ENCODE data around the gene KATNB1. TPM values are rescaled to one million over a fixed set of nuclear protein-coding genes. Genes with fewer than 3 reads are reported as not detected.
"Not testable (repeated sequence)": the region's sequence is repeated elsewhere in the genome, so short reads cannot be mapped to it uniquely, and the experiment has no call there.

The KATNB1 gene
- total RNA-seq, 1 experiment from 2014 or later = 17.7 TPM

- H3K27me3 ChIP-seq (replicated peaks) = peaks cover 3% of the 10 kb centered on the region; the same call in 1 of the 2 replicates
- no peak for DNase-seq (ENCODE audit: low read depth in 1 of 2, low spot score in 2 of 2)
- H3K4me3 ChIP-seq = no peak overlapping the region
- H3K4me1 ChIP-seq (replicated peaks) = no peaks in the 10 kb centered on the region
- H3K9me3 ChIP-seq (replicated peaks) = no peaks in the 10 kb centered on the region
- H3K27ac ChIP-seq = no peak overlapping the region
- no peaks in the 10 kb centered on the region for H3K36me3 ChIP-seq
Measured at GRCh38 chr16:57707331-57707730, 28.2 kb upstream of the KATNB1 start.

- peaks cover 3% of the 10 kb centered on the region; the same call in 1 of the 2 replicates for H3K27me3 ChIP-seq (replicated peaks)
Measured at GRCh38 chr16:57708168-57708567, 27.4 kb upstream of the KATNB1 start.

GRCh38 chr16:57709663-57710062, 25.9 kb upstream of the KATNB1 start:
- Histone ChIP-seq H3K36me3 (no peaks in the 10 kb centered on the region), H3K27me3 (replicated peaks) (peaks cover 3% of the 10 kb centered on the region; the same call in 1 of the 2 replicates)
- DNase-seq (ENCODE audit: low read depth in 1 of 2, low spot score in 2 of 2) = no peak

More at GRCh38 chr16:57708168-57708567, 27.4 kb upstream of the KATNB1 start:
- Histone ChIP-seq H3K9me3 (replicated peaks) (no peaks in the 10 kb centered on the region), H3K27ac (no peak overlapping the region), H3K4me1 (replicated peaks) (no peaks in the 10 kb centered on the region), H3K4me3 (no peak overlapping the region), H3K36me3 (no peaks in the 10 kb centered on the region)
- no peak for DNase-seq (ENCODE audit: low read depth in 1 of 2, low spot score in 2 of 2)

GRCh38 chr16:57711346-57711745, 24.2 kb upstream of the KATNB1 start:
- Histone ChIP-seq H3K27me3 (replicated peaks) (peaks cover 9% of the 10 kb centered on the region), H3K27ac (no peak overlapping the region), H3K9me3 (replicated peaks) (no peaks in the 10 kb centered on the region), H3K4me3 (no peak overlapping the region), H3K36me3 (no peaks in the 10 kb centered on the region), H3K4me1 (replicated peaks) (no peaks in the 10 kb centered on the region)
- no peak for DNase-seq (ENCODE audit: low read depth in 1 of 2, low spot score in 2 of 2)

More at GRCh38 chr16:57709663-57710062, 25.9 kb upstream of the KATNB1 start:
- Histone ChIP-seq H3K4me1 (replicated peaks) (no peaks in the 10 kb centered on the region), H3K9me3 (replicated peaks) (no peaks in the 10 kb centered on the region), H3K4me3 (no peak overlapping the region), H3K27ac (no peak overlapping the region)

- H3K27me3 ChIP-seq (replicated peaks) = peaks cover 9% of the 10 kb centered on the region
- H3K9me3 ChIP-seq (replicated peaks) = no peaks in the 10 kb centered on the region
- H3K4me3 ChIP-seq = no peak overlapping the region
- H3K27ac ChIP-seq = no peak overlapping the region
- DNase-seq (ENCODE audit: low read depth in 1 of 2, low spot score in 2 of 2) = no peak
- no peaks in the 10 kb centered on the region for H3K4me1 ChIP-seq (replicated peaks)
- H3K36me3 ChIP-seq = no peaks in the 10 kb centered on the region
Measured at GRCh38 chr16:57711993-57712392, 23.6 kb upstream of the KATNB1 start.

GRCh38 chr16:57712569-57712968, 23.0 kb upstream of the KATNB1 start:
- not testable (repeated sequence) for H3K4me3 ChIP-seq; H3K27ac ChIP-seq; H3K4me1 ChIP-seq (replicated peaks); H3K9me3 ChIP-seq (replicated peaks); H3K36me3 ChIP-seq; DNase-seq (ENCODE audit: low read depth in 1 of 2, low spot score in 2 of 2); H3K27me3 ChIP-seq (replicated peaks)

GRCh38 chr16:57713596-57713995, 22.0 kb upstream of the KATNB1 start:
- no peaks in the 10 kb centered on the region for H3K9me3 ChIP-seq (replicated peaks)
- H3K36me3 ChIP-seq = no peaks in the 10 kb centered on the region
- H3K27ac ChIP-seq = no peak overlapping the region
- no peaks in the 10 kb centered on the region for H3K4me1 ChIP-seq (replicated peaks)
- no peak for DNase-seq (ENCODE audit: low read depth in 1 of 2, low spot score in 2 of 2)
- H3K27me3 ChIP-seq (replicated peaks) = peaks cover 9% of the 10 kb centered on the region
- no peak overlapping the region for H3K4me3 ChIP-seq

- H3K4me1 ChIP-seq (replicated peaks) = no peaks in the 10 kb centered on the region
- DNase-seq (ENCODE audit: low read depth in 1 of 2, low spot score in 2 of 2) = no peak
- peaks cover 9% of the 10 kb centered on the region for H3K27me3 ChIP-seq (replicated peaks)
- no peaks in the 10 kb centered on the region for H3K36me3 ChIP-seq
- no peak overlapping the region for H3K4me3 ChIP-seq
- H3K27ac ChIP-seq = no peak overlapping the region
- H3K9me3 ChIP-seq (replicated peaks) = no peaks in the 10 kb centered on the region
Measured at GRCh38 chr16:57714047-57714446, 21.5 kb upstream of the KATNB1 start.

- Histone ChIP-seq H3K36me3 (no peaks in the 10 kb centered on the region), H3K4me3 (no peak overlapping the region), H3K27me3 (replicated peaks) (peaks cover 6% of the 10 kb centered on the region; the same call in 1 of the 2 replicates), H3K4me1 (replicated peaks) (no peaks in the 10 kb centered on the region), H3K9me3 (replicated peaks) (no peaks in the 10 kb centered on the region), H3K27ac (no peak overlapping the region)
- DNase-seq (ENCODE audit: low read depth in 1 of 2, low spot score in 2 of 2) = peak in 1 of 2 experiments; percentile 18
Measured at GRCh38 chr16:57720142-57720575, 15.4 kb upstream of the KATNB1 start.

GRCh38 chr16:57721356-57722209, 14.0 kb upstream of the KATNB1 start:
- Histone ChIP-seq H3K36me3 (no peaks in the 10 kb centered on the region), H3K4me1 (replicated peaks) (no peaks in the 10 kb centered on the region), H3K27ac (no peak overlapping the region), H3K9me3 (replicated peaks) (no peaks in the 10 kb centered on the region), H3K4me3 (no peak overlapping the region), H3K27me3 (replicated peaks) (no peaks in the 10 kb centered on the region)
- no peak for DNase-seq (ENCODE audit: low read depth in 1 of 2, low spot score in 2 of 2)

GRCh38 chr16:57722210-57722499, 13.4 kb upstream of the KATNB1 start:
- Histone ChIP-seq H3K27ac (no peak overlapping the region), H3K4me1 (replicated peaks) (no peaks in the 10 kb centered on the region), H3K4me3 (no peak overlapping the region), H3K36me3 (no peaks in the 10 kb centered on the region), H3K9me3 (replicated peaks) (no peaks in the 10 kb centered on the region), H3K27me3 (replicated peaks) (no peaks in the 10 kb centered on the region)
- DNase-seq (ENCODE audit: low read depth in 1 of 2, low spot score in 2 of 2) = no peak

- no peak overlapping the region for H3K4me3 ChIP-seq
- no peaks in the 10 kb centered on the region for H3K27me3 ChIP-seq (replicated peaks)
- DNase-seq (ENCODE audit: low read depth in 1 of 2, low spot score in 2 of 2) = no peak
- H3K36me3 ChIP-seq = no peaks in the 10 kb centered on the region
- no peak overlapping the region for H3K27ac ChIP-seq
- no peaks in the 10 kb centered on the region for H3K9me3 ChIP-seq (replicated peaks)
- no peaks in the 10 kb centered on the region for H3K4me1 ChIP-seq (replicated peaks)
Measured at GRCh38 chr16:57722651-57723050, 12.9 kb upstream of the KATNB1 start.

GRCh38 chr16:57723170-57723569, 12.4 kb upstream of the KATNB1 start:
- no peaks in the 10 kb centered on the region for H3K27me3 ChIP-seq (replicated peaks)
- H3K36me3 ChIP-seq = no peaks in the 10 kb centered on the region
- DNase-seq (ENCODE audit: low read depth in 1 of 2, low spot score in 2 of 2) = no peak
- no peaks in the 10 kb centered on the region for H3K4me1 ChIP-seq (replicated peaks)
- H3K4me3 ChIP-seq = no peak overlapping the region
- H3K9me3 ChIP-seq (replicated peaks) = no peaks in the 10 kb centered on the region
- no peak overlapping the region for H3K27ac ChIP-seq

- no peak for DNase-seq (ENCODE audit: low read depth in 1 of 2, low spot score in 2 of 2)
Measured at GRCh38 chr16:57724531-57724930, 11.0 kb upstream of the KATNB1 start.

More at GRCh38 chr16:57724531-57724930, 11.0 kb upstream of the KATNB1 start:
- no peaks in the 10 kb centered on the region for H3K27me3 ChIP-seq (replicated peaks)
- no peaks in the 10 kb centered on the region for H3K9me3 ChIP-seq (replicated peaks)
- H3K36me3 ChIP-seq = no peaks in the 10 kb centered on the region
- no peak overlapping the region for H3K27ac ChIP-seq
- no peak overlapping the region for H3K4me3 ChIP-seq
- no peaks in the 10 kb centered on the region for H3K4me1 ChIP-seq (replicated peaks)

All from SJSA1 (cell line).